ENCODE measurements around the gene LIF.
A peak's percentile ranks its signal among the peaks of the same experiment; 100 is the strongest.

Gene LIF

GRCh38 chr22:30245985-30246813 lies at the start of gene LIF:
Gene LIF, minus strand, starts transcription at chr22:30246759. Its CDS starts 64 bp downstream, at chr22:30246695.
- DNase-seq, result no peak

GRCh38 chr22:30296324-30296723 lies 49.8 kb upstream of the LIF start:
- no peak for DNase-seq

GRCh38 chr22:30295576-30295975 lies 49.0 kb upstream of the LIF start:
- no peak for DNase-seq

- no peak for DNase-seq
Observed at GRCh38 chr22:30294830-30295229, 48.3 kb upstream of the LIF start.

GRCh38 chr22:30294066-30294465 lies 47.5 kb upstream of the LIF start:
- no peak for DNase-seq

- no peak for DNase-seq
Observed at GRCh38 chr22:30293026-30293425, 46.5 kb upstream of the LIF start.

- DNase-seq, result no peak
Observed at GRCh38 chr22:30292069-30292970, 45.8 kb upstream of the LIF start.

- peak; percentile 66 for DNase-seq
Observed at GRCh38 chr22:30291058-30291892, 44.7 kb upstream of the LIF start.

- DNase-seq, result peak; percentile 77
Observed at GRCh38 chr22:30290342-30291057, 43.9 kb upstream of the LIF start.

- no peak for DNase-seq
Observed at GRCh38 chr22:30289980-30290313, 43.4 kb upstream of the LIF start.

GRCh38 chr22:30289141-30289979 lies 42.8 kb upstream of the LIF start, which contains the start of gene CASTOR1:
Gene CASTOR1, minus strand, starts transcription at chr22:30289505. Its CDS starts 8 bp downstream, at chr22:30289497.
- DNase-seq, result peak; percentile 100

- DNase-seq, result no peak
Observed at GRCh38 chr22:30288419-30289140, 42.0 kb upstream of the LIF start.

GRCh38 chr22:30287648-30288418 lies 41.3 kb upstream of the LIF start:
- peak; percentile 99 for DNase-seq

- peak; percentile 90 for DNase-seq
Observed at GRCh38 chr22:30286813-30287647, 40.5 kb upstream of the LIF start.

- no peak for DNase-seq
Observed at GRCh38 chr22:30286331-30286730, 39.8 kb upstream of the LIF start.

- no peak for DNase-seq
Observed at GRCh38 chr22:30285846-30286200, 39.3 kb upstream of the LIF start.

- DNase-seq, result no peak
Observed at GRCh38 chr22:30285176-30285845, 38.8 kb upstream of the LIF start.

- DNase-seq, result no peak
Observed at GRCh38 chr22:30284666-30285065, 38.1 kb upstream of the LIF start.

Measured in islet precursor cell (in vitro differentiated cells).